Measurements from ENCODE around the gene USP48. TPM values are rescaled to one million over a fixed set of nuclear protein-coding genes. Genes with fewer than 3 reads are reported as not detected.

USP48 gene
- total RNA-seq, 2 experiments from 2014 or later, result 73.3 to 76.0 TPM

DNA sequence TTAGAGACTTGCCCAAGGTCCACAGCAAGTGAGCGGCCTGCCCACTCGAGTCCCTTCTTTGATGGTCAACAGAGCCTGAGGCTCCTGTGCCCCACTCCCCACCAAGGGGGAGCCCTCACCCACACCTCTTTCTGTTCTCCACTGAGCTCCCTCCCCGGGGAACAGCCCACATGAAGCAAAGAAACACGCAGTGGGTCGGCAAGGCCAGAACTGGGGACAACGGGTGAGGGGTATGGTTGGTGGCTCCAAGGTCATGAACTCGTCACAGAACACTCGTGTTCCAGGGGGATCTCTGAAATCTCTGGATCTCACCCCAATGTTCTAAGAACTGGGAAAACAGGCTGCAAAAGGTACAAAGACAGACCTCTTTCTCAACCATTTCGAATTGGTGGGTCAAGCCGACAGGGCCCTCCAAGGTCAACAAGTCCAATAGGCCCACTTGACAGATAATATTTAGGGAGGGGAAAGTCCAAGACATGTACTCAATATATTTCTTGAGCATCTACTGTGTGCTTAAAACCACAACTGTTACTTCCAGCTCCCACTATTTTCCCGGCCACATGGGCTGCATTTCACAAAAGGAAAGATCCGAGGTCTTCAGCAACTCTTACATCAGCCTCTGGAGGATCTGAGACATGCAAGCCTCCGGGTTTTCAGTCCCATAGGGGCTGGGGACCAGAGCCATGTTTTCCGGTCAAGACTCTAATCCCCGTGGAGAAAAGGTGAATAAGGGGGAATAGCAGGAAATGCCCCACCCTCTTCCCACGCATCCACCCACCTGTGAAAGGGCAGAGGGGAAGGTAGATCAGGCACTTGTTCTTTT is 112.7 kb downstream of the USP48 start:
- CTCF ChIA-PET, result no interaction called here
- no peak for TF ChIP-seq CTCF (IDR thresholded peaks at IDR 0.05)
- no peaks in the 10 kb centered on the region for H3K4me1 Mint-ChIP-seq (ENCODE audit: low read depth)
- H3K36me3 ChIP-seq (ENCODE audit: insufficient read depth, low read length), result peaks cover 3% of the 10 kb centered on the region
- intact Hi-C loops (cut with DNase I, micrococcal nuclease), result no loop called here
- no peaks in the 10 kb centered on the region for H3K36me3 Mint-ChIP-seq (ENCODE audit: low read depth)
- POLR2A ChIA-PET, result interaction anchor here (0.6 to 1.3 kb wide), 3 partner anchors 18 to 112 kb away, joined by 3 to 5 read pairs (median 3); partner anchors contain the start of gene USP48
- H3K4me1 ChIP-seq (ENCODE audit: insufficient read depth, low read length), result peaks cover 25% of the 10 kb centered on the region
- no peak overlapping the region for H3K27ac ChIP-seq (ENCODE audit: low read depth in 1 of 2, low read length in 2 of 2)
- H3K9me3 Mint-ChIP-seq, result no peaks in the 10 kb centered on the region
- peaks cover 31 to 35% of the 10 kb centered on the region in 2 experiments for H3K27me3 ChIP-seq (ENCODE audit: control insufficient read depth in 1 of 2, insufficient read depth in 2 of 2, low read length in 2 of 2)
- H3K27ac Mint-ChIP-seq, result no peak overlapping the region
- no peak for ATAC-seq (ENCODE audit: poor library complexity)
- peaks cover 0 to 18% of the 10 kb centered on the region in 2 experiments for H3K9me3 ChIP-seq (ENCODE audit: control insufficient read depth in 1 of 2, insufficient read depth in 1 of 2, low read length in 2 of 2)
- H3K4me3 ChIP-seq (ENCODE audit: low read length), result peak overlapping the region; percentile 51
- peaks cover 27% of the 10 kb centered on the region for H3K27me3 Mint-ChIP-seq
- DNase-seq, result no peak
- H3K4me3 Mint-ChIP-seq, result peak overlapping the region; percentile 30

DNA sequence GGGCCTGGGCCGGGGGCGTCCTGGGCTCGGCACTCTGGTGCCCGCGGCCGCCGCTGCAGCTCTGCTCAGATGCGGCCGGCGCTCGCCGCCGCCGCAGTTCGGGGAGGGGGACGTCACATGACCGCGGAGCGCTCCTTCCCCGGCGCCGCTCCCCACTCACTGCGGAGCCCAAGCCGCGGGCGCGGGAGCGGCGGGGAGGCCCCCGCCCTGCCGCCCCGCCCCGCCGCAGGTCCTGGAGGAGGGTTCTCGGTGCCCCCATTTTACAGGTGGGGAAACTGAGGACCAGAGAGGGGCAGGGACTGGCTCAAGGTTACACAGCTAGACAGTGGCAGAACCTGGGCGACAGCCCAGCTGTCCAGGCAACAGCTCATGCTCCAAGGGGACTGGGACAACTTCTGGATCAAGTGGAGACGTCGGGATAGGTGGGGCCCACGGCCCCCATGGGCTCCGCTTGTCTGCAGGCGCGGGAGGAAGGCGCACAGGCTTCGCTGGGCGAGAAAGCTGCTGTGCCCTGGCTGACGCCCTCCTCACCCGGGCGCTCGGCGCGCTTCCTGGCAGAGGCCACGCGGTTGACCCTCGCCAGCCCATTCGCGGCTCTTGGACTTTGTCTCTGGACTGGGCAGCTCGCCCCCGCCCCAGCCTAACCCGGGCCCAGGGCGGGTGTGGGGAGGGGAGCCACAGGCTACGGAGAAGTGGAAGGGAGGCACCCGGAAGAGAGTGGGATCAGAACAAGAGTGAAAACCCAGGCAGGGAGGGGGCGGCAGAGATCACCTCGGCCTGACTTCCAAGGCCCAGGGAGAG is 113.5 kb downstream of the USP48 start, which contains the start of gene RAP1GAP:
Gene RAP1GAP, minus strand, starts transcription at position 100 of the 801 bp plus-strand sequence. CDS start 49,325 bp downstream, outside the sequence.
- H3K4me1 Mint-ChIP-seq (ENCODE audit: low read depth), result no peaks in the 10 kb centered on the region
- H3K9me3 Mint-ChIP-seq, result no peaks in the 10 kb centered on the region
- H3K9me3 ChIP-seq (ENCODE audit: control insufficient read depth in 1 of 2, insufficient read depth in 1 of 2, low read length in 2 of 2), result peaks cover 0 to 18% of the 10 kb centered on the region in 2 experiments
- no peaks in the 10 kb centered on the region for H3K36me3 ChIP-seq (ENCODE audit: insufficient read depth, low read length)
- no peak within 1 kb of the TSS for H3K27ac ChIP-seq (ENCODE audit: low read depth in 1 of 2, low read length in 2 of 2)
- peaks cover 25% of the 10 kb centered on the region for H3K4me1 ChIP-seq (ENCODE audit: insufficient read depth, low read length)
- H3K36me3 Mint-ChIP-seq (ENCODE audit: low read depth), result no peaks in the 10 kb centered on the region
- DNase-seq (peak in 6 of 14 experiments; percentile 22 to 69 (median 46)), ATAC-seq (ENCODE audit: poor library complexity) (peak; percentile 81)
- H3K4me3 Mint-ChIP-seq, result peak within 1 kb of the TSS; percentile 54
- H3K4me3 ChIP-seq (ENCODE audit: low read length), result peak within 1 kb of the TSS; percentile 51
- ChIA-PET POLR2A (interaction anchor here (0.6 to 1.3 kb wide), 3 partner anchors 17 to 113 kb away, joined by 3 to 5 read pairs (median 3); partner anchors contain the start of gene USP48), CTCF (no interaction called here)
- H3K27me3 Mint-ChIP-seq, result peaks cover 35% of the 10 kb centered on the region
- no peak for TF ChIP-seq CTCF (IDR thresholded peaks at IDR 0.05)
- peaks cover 36 to 40% of the 10 kb centered on the region in 2 experiments for H3K27me3 ChIP-seq (ENCODE audit: control insufficient read depth in 1 of 2, insufficient read depth in 2 of 2, low read length in 2 of 2)
- intact Hi-C loops (cut with DNase I, micrococcal nuclease), result no loop called here
- no peak within 1 kb of the TSS for H3K27ac Mint-ChIP-seq

DNA sequence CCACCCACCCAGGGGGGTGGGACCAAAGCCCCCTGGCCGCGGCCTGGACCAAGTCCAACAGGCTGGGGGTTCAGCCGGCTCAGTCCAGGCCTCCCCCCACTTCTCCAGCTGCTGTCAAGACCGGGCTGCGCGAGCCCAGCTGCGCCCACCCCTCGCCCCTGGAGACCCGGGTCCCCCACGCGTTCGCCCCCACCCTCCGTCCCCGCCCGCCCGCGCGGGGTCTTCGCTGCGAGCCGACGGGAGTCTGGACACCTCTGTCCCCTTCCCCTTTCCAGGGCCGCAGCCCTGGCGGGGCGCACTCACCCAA is 114.0 kb downstream of the USP48 start:
- no peak overlapping the region for H3K27ac ChIP-seq (ENCODE audit: low read depth in 1 of 2, low read length in 2 of 2)
- peaks cover 41 to 42% of the 10 kb centered on the region in 2 experiments for H3K27me3 ChIP-seq (ENCODE audit: control insufficient read depth in 1 of 2, insufficient read depth in 2 of 2, low read length in 2 of 2)
- DNase-seq (no peak), ATAC-seq (ENCODE audit: poor library complexity) (no peak)
- Mint-ChIP-seq H3K27me3 (peaks cover 41% of the 10 kb centered on the region), H3K9me3 (no peaks in the 10 kb centered on the region), H3K4me1 (ENCODE audit: low read depth) (no peaks in the 10 kb centered on the region), H3K27ac (no peak overlapping the region), H3K4me3 (no peak overlapping the region), H3K36me3 (ENCODE audit: low read depth) (no peaks in the 10 kb centered on the region)
- intact Hi-C loops (cut with DNase I, micrococcal nuclease), result no loop called here
- H3K4me3 ChIP-seq (ENCODE audit: low read length), result peak overlapping the region; percentile 7
- H3K36me3 ChIP-seq (ENCODE audit: insufficient read depth, low read length), result no peaks in the 10 kb centered on the region
- peaks cover 0 to 19% of the 10 kb centered on the region in 2 experiments for H3K9me3 ChIP-seq (ENCODE audit: control insufficient read depth in 1 of 2, insufficient read depth in 1 of 2, low read length in 2 of 2)
- no peak for TF ChIP-seq CTCF (IDR thresholded peaks at IDR 0.05)
- H3K4me1 ChIP-seq (ENCODE audit: insufficient read depth, low read length), result peaks cover 25% of the 10 kb centered on the region
- CTCF ChIA-PET, result no interaction called here
- POLR2A ChIA-PET, result interaction anchor here (1.3 kb wide), 1 partner anchor 17 kb away, joined by 5 read pairs; no protein-coding TSS in a partner anchor

All from CD4-positive, alpha-beta T cell (primary cell).